T-helper 9 cell (primary cell): ENCODE data around the gene GRIN3B.
"Not testable (repeated sequence)": the region's sequence is repeated elsewhere in the genome, so short reads cannot be mapped to it uniquely, and the experiment has no call there.

ENCODE experiments used
- DNase-seq: peaks from one replicate; pipeline ENCODE4 v3.0.0-alpha.2; 2020
- total RNA-seq, 2 donors: gene quantifications; one replicate each; lab custom pipeline; 2026; lab: John Stamatoyannopoulos, UW

Gene GRIN3B
- 0.21 to 0.48 reads per million in 2 donors for total RNA-seq

GRCh38 chr19:1000095-1000494 is at the start of gene GRIN3B:
TSS of gene GRIN3B (plus strand) at chr19:1000419. CDS start at chr19:1000438, 19 bp downstream.
- peak; percentile 55 for DNase-seq

GRCh38 chr19:952049-952679 is 48.1 kb upstream of the GRIN3B start:
- DNase-seq, result no peak

- no peak for DNase-seq
Measured at GRCh38 chr19:952680-953444, 47.4 kb upstream of the GRIN3B start.

- no peak for DNase-seq
Measured at GRCh38 chr19:953445-954271, 46.6 kb upstream of the GRIN3B start.

- no peak for DNase-seq
Measured at GRCh38 chr19:954272-954671, 45.9 kb upstream of the GRIN3B start.

GRCh38 chr19:954672-955494 is 45.3 kb upstream of the GRIN3B start:
- DNase-seq, result no peak

GRCh38 chr19:955803-956765 is 44.1 kb upstream of the GRIN3B start:
- DNase-seq, result no peak

- DNase-seq, result no peak
Measured at GRCh38 chr19:956766-957440, 43.3 kb upstream of the GRIN3B start.

- DNase-seq, result not testable (repeated sequence)
Measured at GRCh38 chr19:957578-957977, 42.6 kb upstream of the GRIN3B start.

- DNase-seq, result no peak
Measured at GRCh38 chr19:958967-959855, 41.0 kb upstream of the GRIN3B start.

GRCh38 chr19:960020-960419 is 40.2 kb upstream of the GRIN3B start:
- DNase-seq, result no peak

GRCh38 chr19:960601-960938 is 39.6 kb upstream of the GRIN3B start:
- no peak for DNase-seq

- DNase-seq, result no peak
Measured at GRCh38 chr19:961866-962620, 38.2 kb upstream of the GRIN3B start.

- DNase-seq, result no peak
Measured at GRCh38 chr19:962683-963400, 37.4 kb upstream of the GRIN3B start.

- DNase-seq, result no peak
Measured at GRCh38 chr19:963486-963951, 36.7 kb upstream of the GRIN3B start.

- DNase-seq, result no peak
Measured at GRCh38 chr19:964116-964520, 36.1 kb upstream of the GRIN3B start.

- DNase-seq, result no peak
Measured at GRCh38 chr19:964761-965694, 35.2 kb upstream of the GRIN3B start.
